NT2/D1 (cell line): Measurements from ENCODE around the gene GFPT1.

Source experiments
- DNase-seq: peaks from one replicate; pipeline ENCODE4 v3.0.0-alpha.2; 2011; ENCODE audit warnings: low read depth, low spot score
- H3K27me3 ChIP-seq: 2 replicates; pipeline ENCODE4 v1.6.0; 2011; ENCODE audit warnings: mild to moderate bottlenecking; ENCODE audit not compliant: insufficient read length, insufficient read depth
- H3K36me3 ChIP-seq: 2 replicates; pipeline ENCODE4 v1.6.1; 2011; ENCODE audit warnings: mild to moderate bottlenecking, low read length, mixed read lengths; ENCODE audit not compliant: insufficient read depth, insufficient read length
- H3K4me1 ChIP-seq: 2 replicates; pipeline ENCODE4 v1.5.1; 2011; ENCODE audit not compliant: insufficient read depth, insufficient read length
- H3K4me3 ChIP-seq: 2 replicates; pipeline ENCODE4 v1.5.1; 2011; ENCODE audit warnings: low read depth; ENCODE audit not compliant: insufficient read length
- H3K9ac ChIP-seq: 2 replicates; pipeline ENCODE4 v1.6.0; 2011; ENCODE audit warnings: low read depth; ENCODE audit not compliant: insufficient read length
- H3K9me3 ChIP-seq: 2 replicates; pipeline ENCODE4 v1.5.1; 2011; ENCODE audit warnings: mild to moderate bottlenecking, low read length; ENCODE audit not compliant: insufficient read depth
- SUZ12 ChIP-seq: IDR thresholded peaks from 2 replicates; pipeline ENCODE4 v1.6.1; 2011; ENCODE audit not compliant: insufficient read length, insufficient read depth; ENCODE audit errors: extremely low read depth
- YY1 ChIP-seq: IDR thresholded peaks from 2 replicates; pipeline ENCODE4 v1.6.1; 2011; ENCODE audit not compliant: insufficient read length, insufficient read depth
- ZNF274 ChIP-seq: IDR thresholded peaks from 2 replicates; pipeline ENCODE4 v1.6.1; 2011; ENCODE audit warnings: mild to moderate bottlenecking, low read depth, low read length

Gene GFPT1

DNA sequence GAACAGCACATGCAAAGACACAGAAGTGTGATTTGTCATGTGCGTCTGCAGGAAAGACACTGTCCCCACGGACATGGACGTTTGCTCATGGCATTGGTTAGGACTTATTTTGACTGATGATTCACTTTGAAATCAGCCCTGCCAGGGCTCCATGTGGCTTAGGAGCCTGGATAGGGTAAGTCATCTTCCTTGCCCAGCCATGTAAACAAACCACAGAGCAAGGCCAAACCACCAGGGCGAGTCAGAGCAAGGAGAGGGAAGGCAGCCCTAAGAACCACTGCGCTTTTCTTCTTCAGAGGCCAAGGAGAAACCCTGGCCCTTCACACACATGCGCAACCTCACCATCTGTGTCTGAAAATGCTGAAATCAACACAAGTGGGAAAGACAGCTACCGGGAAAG is 88.8 kb downstream of the GFPT1 start:
- no peak overlapping the region for H3K4me3 ChIP-seq
- H3K27me3 ChIP-seq, result no peaks in the 10 kb centered on the region
- no peak for DNase-seq
- H3K36me3 ChIP-seq, result no peaks in the 10 kb centered on the region
- TF ChIP-seq YY1 (no peak), SUZ12 (no peak), ZNF274 (no peak)
- H3K9ac ChIP-seq, result no peak overlapping the region
- no peaks in the 10 kb centered on the region for H3K9me3 ChIP-seq
- peaks cover 4% of the 10 kb centered on the region for H3K4me1 ChIP-seq

- no peaks in the 10 kb centered on the region for H3K27me3 ChIP-seq
- no peak overlapping the region for H3K4me3 ChIP-seq
- H3K9me3 ChIP-seq, result no peaks in the 10 kb centered on the region
- peaks cover 4% of the 10 kb centered on the region for H3K4me1 ChIP-seq
- no peak for TF ChIP-seq SUZ12
- TF ChIP-seq ZNF274, result no peak
- TF ChIP-seq YY1, result no peak
- no peak overlapping the region for H3K9ac ChIP-seq
- no peak for DNase-seq
- H3K36me3 ChIP-seq, result no peaks in the 10 kb centered on the region
Observed at GRCh38 chr2:69297216-69297615, 89.8 kb downstream of the GFPT1 start.

GRCh38 chr2:69296421-69296820 is 90.6 kb downstream of the GFPT1 start:
- no peak overlapping the region for H3K4me3 ChIP-seq
- no peak overlapping the region for H3K9ac ChIP-seq
- no peaks in the 10 kb centered on the region for H3K9me3 ChIP-seq
- H3K27me3 ChIP-seq, result no peaks in the 10 kb centered on the region
- no peak for DNase-seq
- TF ChIP-seq YY1 (no peak), ZNF274 (no peak), SUZ12 (no peak)
- no peaks in the 10 kb centered on the region for H3K36me3 ChIP-seq
- H3K4me1 ChIP-seq, result peaks cover 4% of the 10 kb centered on the region

- DNase-seq, result no peak
- H3K9ac ChIP-seq, result no peak overlapping the region
- TF ChIP-seq SUZ12 (no peak), ZNF274 (no peak), YY1 (no peak)
Observed at GRCh38 chr2:69292256-69292655, 94.8 kb downstream of the GFPT1 start.

DNA sequence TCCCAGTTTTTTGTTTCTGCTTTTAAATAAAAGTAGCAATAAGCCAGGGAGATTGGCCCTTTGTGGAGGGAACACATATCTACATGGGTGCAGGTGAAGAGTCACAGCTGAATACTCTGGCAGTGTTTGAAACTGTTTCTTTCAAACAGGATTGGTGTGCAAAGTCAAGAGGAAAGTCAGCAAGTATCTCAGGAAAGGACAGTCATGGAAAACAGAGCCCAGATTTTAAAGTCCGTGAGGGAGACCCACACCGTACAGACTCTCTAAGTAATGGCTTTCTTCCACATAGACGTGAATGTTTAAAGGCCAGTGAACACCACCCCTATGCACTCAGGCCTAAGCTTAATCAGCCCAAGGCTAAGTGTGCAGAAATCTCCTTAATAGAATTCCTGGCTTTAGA is 95.3 kb downstream of the GFPT1 start:
- no peak for TF ChIP-seq YY1
- TF ChIP-seq SUZ12, result no peak
- no peak for TF ChIP-seq ZNF274
- Histone ChIP-seq H3K4me3 (no peak overlapping the region), H3K9me3 (no peaks in the 10 kb centered on the region), H3K4me1 (no peaks in the 10 kb centered on the region), H3K36me3 (no peaks in the 10 kb centered on the region), H3K9ac (no peak overlapping the region), H3K27me3 (no peaks in the 10 kb centered on the region)
- no peak for DNase-seq

More at GRCh38 chr2:69292256-69292655, 94.8 kb downstream of the GFPT1 start:
- Histone ChIP-seq H3K9me3 (no peaks in the 10 kb centered on the region), H3K4me1 (no peaks in the 10 kb centered on the region), H3K4me3 (no peak overlapping the region), H3K27me3 (no peaks in the 10 kb centered on the region), H3K36me3 (no peaks in the 10 kb centered on the region)

DNA sequence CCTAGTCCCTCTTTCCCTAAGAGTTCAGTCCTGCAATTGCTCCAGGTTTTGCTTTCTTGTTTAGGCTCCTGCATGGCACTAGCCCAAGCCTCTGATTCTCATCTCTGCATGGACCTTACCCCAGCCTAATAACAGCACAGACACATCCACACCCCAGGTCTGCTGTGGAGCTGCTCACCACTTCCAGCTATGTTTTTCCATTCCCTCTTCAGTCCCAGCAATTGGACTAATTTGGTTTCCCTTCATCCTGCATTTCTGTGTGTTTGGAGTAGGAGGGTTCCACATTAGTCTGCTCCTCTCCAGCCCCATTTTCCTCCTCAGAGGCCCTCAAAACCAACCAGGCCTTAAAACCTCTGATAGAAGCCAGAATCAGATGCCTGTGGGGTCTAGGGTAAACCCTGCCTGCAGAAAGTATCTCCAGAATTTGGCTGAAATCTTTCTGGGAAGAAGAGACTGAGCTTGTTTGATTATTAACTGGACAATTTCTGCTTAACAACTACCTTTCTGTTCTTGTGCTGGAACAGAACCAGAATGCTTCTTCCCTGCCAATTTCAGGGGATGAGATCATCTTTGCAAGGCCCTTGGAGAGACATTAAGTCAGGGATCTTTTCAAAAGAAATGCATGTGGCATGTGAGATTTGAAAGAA is 95.9 kb downstream of the GFPT1 start:
- Histone ChIP-seq H3K9me3 (no peaks in the 10 kb centered on the region), H3K4me1 (no peaks in the 10 kb centered on the region), H3K4me3 (no peak overlapping the region), H3K9ac (no peak overlapping the region), H3K36me3 (no peaks in the 10 kb centered on the region), H3K27me3 (no peaks in the 10 kb centered on the region)
- no peak for DNase-seq
- TF ChIP-seq SUZ12 (no peak), YY1 (no peak), ZNF274 (no peak)

GRCh38 chr2:69288429-69288828 is 98.6 kb downstream of the GFPT1 start:
- Histone ChIP-seq H3K36me3 (no peaks in the 10 kb centered on the region), H3K4me3 (no peak overlapping the region), H3K9me3 (no peaks in the 10 kb centered on the region), H3K27me3 (no peaks in the 10 kb centered on the region), H3K9ac (no peak overlapping the region), H3K4me1 (no peaks in the 10 kb centered on the region)
- no peak for DNase-seq
- TF ChIP-seq YY1 (no peak), ZNF274 (no peak), SUZ12 (no peak)

GRCh38 chr2:69287544-69287943 is 99.5 kb downstream of the GFPT1 start:
- TF ChIP-seq ZNF274, result no peak
- TF ChIP-seq SUZ12, result no peak
- TF ChIP-seq YY1, result no peak
- H3K4me1 ChIP-seq, result no peaks in the 10 kb centered on the region
- DNase-seq, result no peak
- no peaks in the 10 kb centered on the region for H3K27me3 ChIP-seq
- no peaks in the 10 kb centered on the region for H3K9me3 ChIP-seq
- no peak overlapping the region for H3K4me3 ChIP-seq
- no peak overlapping the region for H3K9ac ChIP-seq
- H3K36me3 ChIP-seq, result no peaks in the 10 kb centered on the region
